H1 (cell line): Measurements from ENCODE around the gene UBAP1. TPM values are rescaled to one million over a fixed set of nuclear protein-coding genes. Genes with fewer than 3 reads are reported as not detected.

ENCODE experiments used
- CTCF ChIA-PET: fragments of 300-600 bp; sonication (Branson Sonifier 250); formaldehyde crosslinking; loops from one replicate; lab custom pipeline; 2021; ENCODE audit not compliant: partially characterized antibody; lab: Charles Lee
- POLR2A ChIA-PET: fragments of 300-600 bp; sonication (Branson Sonifier 250); formaldehyde crosslinking; loops from one replicate; lab custom pipeline; 2021; ENCODE audit warnings: inconsistent platforms; ENCODE audit not compliant: partially characterized antibody; lab: Charles Lee
- DNase-seq, 2 experiments: peaks; one replicate each; pipeline versions ENCODE4 v3.0.0 to v3.0.0-alpha.2; 2010 to 2022; ENCODE audit warnings: low spot score in 2 of 2, low read depth in 1 of 2, mixed read lengths in 1 of 2
- FAIRE-seq: peaks from 2 replicates; lab custom pipeline; 2011; peaks lifted over from hg19 to GRCh38; lab: Jason Lieb, UNC
- H2AFZ ChIP-seq: 2 replicates; pipeline ENCODE4 v1.8.1; 2012; ENCODE audit warnings: low read length, inconsistent platforms
- H2AK5ac ChIP-seq: 2 replicates; pipeline ENCODE4 v1.6.1; 2013; ENCODE audit warnings: low read depth, low read length
- H2BK120ac ChIP-seq: replicated peaks from 2 replicates; pipeline ENCODE3; 2013; ENCODE audit warnings: low read depth, low read length, inconsistent platforms
- H2BK12ac ChIP-seq: 2 replicates; pipeline ENCODE4 v1.6.1; 2013; ENCODE audit warnings: low read depth, low read length
- H2BK15ac ChIP-seq: 2 replicates; pipeline ENCODE4 v1.6.1; 2013; ENCODE audit warnings: low read length
- H2BK20ac ChIP-seq: 2 replicates; pipeline ENCODE4 v1.6.1; 2013; ENCODE audit warnings: low read length
- H2BK5ac ChIP-seq: 2 replicates; pipeline ENCODE4 v1.6.1; 2013; ENCODE audit warnings: low read depth, low read length
- H3K14ac ChIP-seq: 2 replicates; pipeline ENCODE4 v1.6.1; 2013; ENCODE audit warnings: inconsistent platforms; ENCODE audit not compliant: insufficient read length
- H3K18ac ChIP-seq: 2 replicates; pipeline ENCODE4 v1.6.1; 2013; ENCODE audit warnings: low read length; ENCODE audit errors: extremely low read depth
- H3K23ac ChIP-seq: 2 replicates; pipeline ENCODE4 v1.6.1; 2013; ENCODE audit warnings: inconsistent platforms; ENCODE audit not compliant: insufficient read length
- H3K23me2 ChIP-seq: 2 replicates; pipeline ENCODE4 v1.6.1; 2013; ENCODE audit warnings: low read depth, low read length
- H3K27ac ChIP-seq: 2 replicates; pipeline ENCODE4 v1.6.1; 2011; ENCODE audit warnings: low read depth, low read length, inconsistent platforms
- H3K27me3 ChIP-seq, 4 experiments: replicated peaks in 1 of 4; 1 replicate in 1 of 4; 2 replicates in 3 of 4; pipeline versions ENCODE4 v1.6.1 to v1.8.1; 2011 to 2013; ENCODE audit warnings: low read length in 3 of 4, mild to moderate bottlenecking in 3 of 4, inconsistent platforms in 2 of 4, mixed read lengths in 2 of 4, moderate library complexity in 1 of 4; ENCODE audit not compliant: control insufficient read depth in 3 of 4, insufficient read depth in 3 of 4; ENCODE audit errors: extremely low read depth in 1 of 4
- H3K36me3 ChIP-seq, 4 experiments: 2 replicates each; pipeline versions ENCODE4 v1.6.1 to v1.8.1; 2011 to 2013; ENCODE audit warnings: mild to moderate bottlenecking in 4 of 4, low read length in 3 of 4, moderate library complexity in 2 of 4, control low read depth in 1 of 4, inconsistent platforms in 1 of 4; ENCODE audit not compliant: insufficient read depth in 4 of 4, control insufficient read depth in 2 of 4
- H3K4ac ChIP-seq: replicated peaks from 2 replicates; pipeline ENCODE3; 2013; ENCODE audit warnings: low read length, low read depth, mixed read lengths, inconsistent platforms; ENCODE audit not compliant: insufficient read length
- H3K4me1 ChIP-seq, 4 experiments: replicated peaks in 1 of 4; 1 replicate in 1 of 4; 2 replicates in 3 of 4; pipeline versions ENCODE4 v1.6.1 to v1.8.1; 2011 to 2013; ENCODE audit warnings: low read length in 3 of 4, inconsistent platforms in 2 of 4, mixed read lengths in 1 of 4; ENCODE audit not compliant: insufficient read depth in 4 of 4, control insufficient read depth in 3 of 4
- H3K4me2 ChIP-seq, 2 experiments: 2 replicates each; pipeline versions ENCODE4 v1.6.1 to v1.8.1; 2011 to 2013; ENCODE audit warnings: low read depth in 2 of 2, low read length in 2 of 2, control low read depth in 1 of 2, inconsistent platforms in 1 of 2, mild to moderate bottlenecking in 1 of 2; ENCODE audit not compliant: insufficient read depth in 1 of 2
- H3K4me3 ChIP-seq, 4 experiments: fragments of 200-600, 300-600 bp in 1 of 4; sonication (generic), shearing (Covaris generic), sonication (Bioruptor Twin) in 1 of 4; 2 replicates each; pipeline versions ENCODE4 v1.5.1 to v1.8.1; 2011 to 2016; ENCODE audit warnings: low read length in 4 of 4, low read depth in 3 of 4, control low read depth in 2 of 4, inconsistent platforms in 2 of 4, mild to moderate bottlenecking in 2 of 4, mixed read lengths in 1 of 4, moderate library complexity in 1 of 4; ENCODE audit not compliant: insufficient read depth in 2 of 4; ENCODE audit errors: extremely low read depth in 1 of 4
- H3K56ac ChIP-seq: replicated peaks from 2 replicates; pipeline ENCODE3; 2013; ENCODE audit warnings: low read depth, mild to moderate bottlenecking, mixed read lengths, low read length, inconsistent platforms; ENCODE audit not compliant: insufficient read length
- H3K79me1 ChIP-seq: 2 replicates; pipeline ENCODE4 v1.6.1; 2013; ENCODE audit warnings: low read depth, low read length, control low read depth
- H3K79me2 ChIP-seq, 2 experiments: 2 replicates each; pipeline versions ENCODE4 v1.6.1 to v1.8.1; 2012 to 2013; ENCODE audit warnings: low read length in 2 of 2, mild to moderate bottlenecking in 2 of 2, inconsistent platforms in 1 of 2; ENCODE audit not compliant: insufficient read depth in 2 of 2, control insufficient read depth in 1 of 2
- H3K9ac ChIP-seq, 4 experiments: replicated peaks in 1 of 4; 1 replicate in 1 of 4; 2 replicates in 3 of 4; pipeline versions ENCODE4 v1.6.1 to v1.8.1; 2011 to 2013; ENCODE audit warnings: low read depth in 3 of 4, low read length in 3 of 4, control low read depth in 2 of 4, mild to moderate bottlenecking in 2 of 4, moderate library complexity in 2 of 4, inconsistent platforms in 1 of 4; ENCODE audit errors: extremely low read depth in 1 of 4
- H3K9me3 ChIP-seq, 2 experiments: 2 replicates each; pipeline versions ENCODE4 v1.6.1 to v1.8.1; 2012 to 2013; ENCODE audit warnings: mild to moderate bottlenecking in 2 of 2, moderate library complexity in 2 of 2, control low read depth in 1 of 2, inconsistent platforms in 1 of 2, low read depth in 1 of 2, low read length in 1 of 2, mixed read lengths in 1 of 2; ENCODE audit not compliant: insufficient read depth in 2 of 2
- H4K20me1 ChIP-seq, 2 experiments: replicated peaks in 1 of 2; 2 replicates each; pipeline versions ENCODE3 to v1.8.1; 2011 to 2013; ENCODE audit warnings: inconsistent platforms in 2 of 2, low read length in 2 of 2, mild to moderate bottlenecking in 1 of 2; ENCODE audit not compliant: insufficient read depth in 2 of 2, control insufficient read depth in 1 of 2
- H4K5ac ChIP-seq: 2 replicates; pipeline ENCODE4 v1.6.1; 2013; ENCODE audit warnings: low read length, low read depth, mixed read lengths, inconsistent platforms; ENCODE audit not compliant: insufficient read length
- H4K8ac ChIP-seq: 2 replicates; pipeline ENCODE4 v1.8.0; 2013; ENCODE audit warnings: mild to moderate bottlenecking, moderate library complexity, low read length, inconsistent platforms; ENCODE audit not compliant: insufficient read depth; ENCODE audit errors: extremely low read depth
- H4K91ac ChIP-seq: replicated peaks from 2 replicates; pipeline ENCODE3; 2013; ENCODE audit warnings: low read length, mixed read lengths, inconsistent platforms; ENCODE audit not compliant: insufficient read length
- E2F6 ChIP-seq: IDR thresholded peaks from 2 replicates; pipeline ENCODE4 v1.6.1; 2012; ENCODE audit warnings: inconsistent platforms
- EGR1 ChIP-seq: IDR thresholded peaks from 2 replicates; pipeline ENCODE4 v1.6.1; 2011; ENCODE audit warnings: low read depth, low read length, borderline replicate concordance
- EP300 ChIP-seq, 2 experiments: IDR thresholded peaks; 1 replicate in 1 of 2; 2 replicates in 1 of 2; pipeline ENCODE4 v1.6.1; 2011 to 2012; ENCODE audit warnings: low read depth in 2 of 2, low read length in 2 of 2, mild to moderate bottlenecking in 2 of 2, borderline replicate concordance in 1 of 2, inconsistent platforms in 1 of 2, moderate library complexity in 1 of 2
- FOSL1 ChIP-seq: IDR thresholded peaks from 2 replicates; pipeline ENCODE4 v1.6.1; 2011; ENCODE audit warnings: mild to moderate bottlenecking, low read depth, low read length, moderate library complexity; ENCODE audit not compliant: insufficient read depth
- KDM4A ChIP-seq: IDR thresholded peaks from one replicate; pipeline ENCODE4 v1.7.1; 2012; ENCODE audit warnings: low read depth, mild to moderate bottlenecking, moderate library complexity, low read length, inconsistent platforms; ENCODE audit not compliant: severe bottlenecking
- polyA plus RNA-seq, 7 experiments: library from polyadenylated mRNA; depleted of rRNA in 3 of 7; stranded (reverse) in 5 of 7; unstranded in 2 of 7; fragments of >200 nt in 5 of 7; fragments of 200-250 nt in 2 of 7; gene quantifications; 1 replicate in 5 of 7; 2 replicates in 1 of 7; 4 replicates in 1 of 7; pipeline versions ENCODE4 v1.2.1 to v1.2.3, GENCODE V29; 2011 to 2013; ENCODE audit warnings: missing spikeins in 2 of 7, mixed read lengths in 2 of 7
- total RNA-seq: library from RNA; stranded (reverse); fragmentation: NEBNext Ultra II Directional; extraction: Animal tissue kit (Norgen Biotek cat#: 25700); gene quantifications from 2 replicates; pipeline ENCODE4 v1.2.1, GENCODE V29; 2021

UBAP1 gene
- total and polyA plus RNA-seq, 2 of the 8 experiments (the other 6 are each of a cell fraction or from before 2014, with no cell fraction given), result 31.3 to 31.4 TPM

DNA sequence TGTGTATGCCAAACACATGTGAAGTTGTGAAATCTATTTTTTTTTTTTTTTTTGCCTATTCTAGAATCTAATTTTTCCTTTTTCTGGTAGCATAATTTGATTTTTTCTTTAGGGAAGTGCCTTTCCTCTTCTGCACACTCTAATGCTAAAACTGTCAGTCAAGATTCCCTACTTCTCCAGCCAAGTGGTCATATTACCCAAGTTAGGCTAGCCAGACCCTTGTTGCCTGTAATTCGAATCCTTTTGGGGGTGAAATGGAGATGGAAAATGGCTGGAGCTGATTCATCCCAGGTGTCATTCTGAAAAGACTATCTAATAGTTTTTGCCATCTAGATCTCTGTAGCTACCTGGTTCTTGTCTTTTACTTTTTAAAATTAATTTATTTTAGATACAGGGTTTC, 24.8 kb upstream of the UBAP1 start (continued):
- no peak for TF ChIP-seq EGR1
- TF ChIP-seq, all 59 proteins: peak for 0

GRCh38 chr9:34157318-34157717, 21.5 kb upstream of the UBAP1 start:
- no peaks in the 10 kb centered on the region for H3K79me2 ChIP-seq
- H3K4me1 ChIP-seq, result no peaks in the 10 kb centered on the region
- H3K4me2 ChIP-seq, result no peak overlapping the region
- no peak overlapping the region for H2BK5ac ChIP-seq
- no peak overlapping the region for H4K91ac ChIP-seq
- H4K8ac ChIP-seq, result no peak overlapping the region
- H3K56ac ChIP-seq, result no peak overlapping the region
- H3K36me3 ChIP-seq, result no peaks in the 10 kb centered on the region
- no peak overlapping the region for H3K4me3 ChIP-seq
- no peaks in the 10 kb centered on the region for H3K9me3 ChIP-seq
- H2BK20ac ChIP-seq, result no peak overlapping the region
- ChIA-PET CTCF (interaction anchor here (0.6 to 1.4 kb wide), 4 partner anchors 9 to 83 kb away, joined by 3 to 4 read pairs (median 3); no protein-coding TSS in a partner anchor), POLR2A (interaction anchor here (0.8 kb wide), 1 partner anchor 340 kb away, joined by 3 read pairs; no protein-coding TSS in a partner anchor)
- H4K20me1 ChIP-seq, result no peaks in the 10 kb centered on the region
- no peak overlapping the region for H2AFZ ChIP-seq
- H2BK12ac ChIP-seq, result no peak overlapping the region
- H3K14ac ChIP-seq, result no peak overlapping the region
- H4K5ac ChIP-seq, result no peak overlapping the region
- no peaks in the 10 kb centered on the region for H3K27me3 ChIP-seq
- H2BK120ac ChIP-seq, result no peak overlapping the region
- no peak overlapping the region for H3K9ac ChIP-seq
- no peak overlapping the region for H3K18ac ChIP-seq
- H3K23ac ChIP-seq, result no peak overlapping the region
- H3K79me1 ChIP-seq, result no peaks in the 10 kb centered on the region
- no peak overlapping the region for H2BK15ac ChIP-seq
- peaks cover 2% of the 10 kb centered on the region; the same call in 1 of the 2 replicates for H3K23me2 ChIP-seq
- no peak overlapping the region for H3K27ac ChIP-seq
- FAIRE-seq, result no peak
- no peak overlapping the region for H3K4ac ChIP-seq
- no peak for DNase-seq
- no peak overlapping the region for H2AK5ac ChIP-seq
- no peak for TF ChIP-seq E2F6
- TF ChIP-seq EP300 (IDR thresholded peaks at IDR 0.05; ENCODE audit: borderline replicate concordance in 1 of 2, low read depth in 2 of 2, low read length in 2 of 2), result no peak
- TF ChIP-seq KDM4A, result no peak
- no peak for TF ChIP-seq FOSL1
